ENCODE measurements around the gene FBXW2. TPM values are rescaled to one million over a fixed set of nuclear protein-coding genes. Genes with fewer than 3 reads are reported as not detected.

Gene FBXW2
- total RNA-seq, 1 experiment from 2014 or later = 62.1 TPM

GRCh38 chr9:120779227-120779626 lies 14.0 kb downstream of the FBXW2 start:
- no peak overlapping the region for H2AK5ac ChIP-seq (ENCODE audit: insufficient read length, low read length)
- Mint-ChIP-seq H3K4me1 (no peaks in the 10 kb centered on the region), H3K4me3 (no peak overlapping the region), H3K9me3 (no peaks in the 10 kb centered on the region), H3K27ac (no peak overlapping the region), H3K36me3 (ENCODE audit: insufficient read depth in 1 of 3, low read depth in 3 of 3) (peaks cover 18 to 51% (median 51%) of the 10 kb centered on the region in 3 experiments), H3K27me3 (ENCODE audit: low read depth) (no peaks in the 10 kb centered on the region)
- H2AFZ ChIP-seq (ENCODE audit: low read length) = no peak overlapping the region
- H3K27me3 ChIP-seq (ENCODE audit: insufficient read depth, low read length) = no peaks in the 10 kb centered on the region
- no peaks in the 10 kb centered on the region for H3K79me1 ChIP-seq (ENCODE audit: insufficient read depth, low read depth, low read length, poor library complexity, severe bottlenecking)
- TF ChIP-seq, protein P1, sequence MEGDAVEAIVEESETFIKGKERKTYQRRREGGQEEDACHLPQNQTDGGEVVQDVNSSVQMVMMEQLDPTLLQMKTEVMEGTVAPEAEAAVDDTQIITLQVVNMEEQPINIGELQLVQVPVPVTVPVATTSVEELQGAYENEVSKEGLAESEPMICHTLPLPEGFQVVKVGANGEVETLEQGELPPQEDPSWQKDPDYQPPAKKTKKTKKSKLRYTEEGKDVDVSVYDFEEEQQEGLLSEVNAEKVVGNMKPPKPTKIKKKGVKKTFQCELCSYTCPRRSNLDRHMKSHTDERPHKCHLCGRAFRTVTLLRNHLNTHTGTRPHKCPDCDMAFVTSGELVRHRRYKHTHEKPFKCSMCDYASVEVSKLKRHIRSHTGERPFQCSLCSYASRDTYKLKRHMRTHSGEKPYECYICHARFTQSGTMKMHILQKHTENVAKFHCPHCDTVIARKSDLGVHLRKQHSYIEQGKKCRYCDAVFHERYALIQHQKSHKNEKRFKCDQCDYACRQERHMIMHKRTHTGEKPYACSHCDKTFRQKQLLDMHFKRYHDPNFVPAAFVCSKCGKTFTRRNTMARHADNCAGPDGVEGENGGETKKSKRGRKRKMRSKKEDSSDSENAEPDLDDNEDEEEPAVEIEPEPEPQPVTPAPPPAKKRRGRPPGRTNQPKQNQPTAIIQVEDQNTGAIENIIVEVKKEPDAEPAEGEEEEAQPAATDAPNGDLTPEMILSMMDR (conservative IDR thresholded peaks at IDR 0.05) = no peak
- no peak for DNase-seq
- no peak overlapping the region for H4K91ac ChIP-seq (ENCODE audit: insufficient read length, low read depth, low read length)
- H3K56ac ChIP-seq (ENCODE audit: insufficient read length, low read depth, low read length) = no peak overlapping the region
- H2BK5ac ChIP-seq (ENCODE audit: insufficient read length, low read length) = no peak overlapping the region
- H3K27ac ChIP-seq (ENCODE audit: insufficient read length, low read depth, low read length) = no peak overlapping the region
- no peak overlapping the region for H3K14ac ChIP-seq (ENCODE audit: insufficient read depth, low read length)
- H2BK15ac ChIP-seq (ENCODE audit: low read depth, low read length) = no peak overlapping the region
- no peak overlapping the region for H3K23ac ChIP-seq (ENCODE audit: insufficient read length, low read depth, low read length)
- no peaks in the 10 kb centered on the region for H4K20me1 ChIP-seq (ENCODE audit: control insufficient read depth, insufficient read depth, insufficient read length)
- no peak overlapping the region for H3K18ac ChIP-seq (ENCODE audit: insufficient read length, low read depth, low read length)
- H4K5ac ChIP-seq (ENCODE audit: insufficient read length, low read depth, low read length) = no peak overlapping the region
- H2BK120ac ChIP-seq (ENCODE audit: low read depth, low read length, poor library complexity, severe bottlenecking) = no peak overlapping the region
- H3K9ac ChIP-seq (ENCODE audit: extremely low read depth, insufficient read length, low read length) = no peak overlapping the region
- H3K79me2 ChIP-seq (ENCODE audit: insufficient read depth, low read length) = no peaks in the 10 kb centered on the region
- no peaks in the 10 kb centered on the region for H3K9me3 ChIP-seq (ENCODE audit: control insufficient read depth, low read depth, low read length)
- H2BK12ac ChIP-seq (ENCODE audit: insufficient read length, low read depth, low read length) = no peak overlapping the region
- H4K8ac ChIP-seq (replicated peaks; ENCODE audit: insufficient read length, low read depth, low read length) = no peak overlapping the region
- no peak overlapping the region for H3K4me2 ChIP-seq (ENCODE audit: insufficient read depth, insufficient read length, low read length)
- no peak overlapping the region for H3K4ac ChIP-seq (ENCODE audit: low read depth, low read length)
- H2BK20ac ChIP-seq (ENCODE audit: low read depth, low read length, poor library complexity, severe bottlenecking) = no peak overlapping the region
- no peaks in the 10 kb centered on the region for H3K23me2 ChIP-seq (ENCODE audit: insufficient read length, low read depth, low read length, poor library complexity, severe bottlenecking)
- H3K4me1 ChIP-seq (ENCODE audit: insufficient read depth, low read length) = no peaks in the 10 kb centered on the region
- no peak overlapping the region for H3T11ph ChIP-seq (ENCODE audit: low read length)

All from H9 (cell line).